Cardiac muscle cell (in vitro differentiated cells and primary cell): ENCODE results near the gene HHIPL2. TPM values are rescaled to one million over a fixed set of nuclear protein-coding genes. Genes with fewer than 3 reads are reported as not detected.

Experiments used
- DNase-seq, 2 donors: peaks; one replicate each; pipeline versions ENCODE4 v3.0.0 to v3.0.0-alpha.2; 2010 to 2017; ENCODE audit warnings: low read depth in 1 of 2, low spot score in 1 of 2
- H3K27ac ChIP-seq: fragments of 200-600 bp; sonication (generic); 2 replicates; pipeline ENCODE4 v1.5.1; 2016
- H3K27me3 ChIP-seq: fragments of 200-600 bp; sonication (generic); 2 replicates; pipeline ENCODE4 v1.6.0; 2016; ENCODE audit warnings: control low read depth
- H3K36me3 ChIP-seq: fragments of 200-600 bp; sonication (generic); 2 replicates; pipeline ENCODE4 v1.5.1; 2016; ENCODE audit warnings: control low read depth
- H3K4me1 ChIP-seq: fragments of 200-600 bp; sonication (generic); 2 replicates; pipeline ENCODE4 v1.8.1; 2017; ENCODE audit warnings: low read depth, mild to moderate bottlenecking, mixed run types
- H3K4me3 ChIP-seq: fragments of 200-600 bp; sonication (generic); 2 replicates; pipeline ENCODE4 v1.5.1; 2016; ENCODE audit warnings: mild to moderate bottlenecking
- H3K9me3 ChIP-seq: fragments of 200-600 bp; sonication (generic); 2 replicates; pipeline ENCODE4 v1.5.1; 2017; ENCODE audit warnings: low read depth, mild to moderate bottlenecking, control low read depth
- polyA plus RNA-seq: library from polyadenylated mRNA; unstranded; fragments of >200 nt; fragmentation: Nextera tagmentation; extraction: Ambion mirVana; gene quantifications from 2 replicates; pipeline ENCODE4 v1.2.1, GENCODE V29; 2016
- total RNA-seq: library from RNA; depleted of rRNA; stranded (reverse); fragments of >200 nt; gene quantifications from 2 replicates; pipeline ENCODE4 v1.2.3, GENCODE V29; 2016
- TF ChIP-seq, protein P1 (sequence below): IDR thresholded peaks from 2 replicates; pipeline ENCODE4 v1.5.1; 2012; ENCODE audit warnings: low read depth, mild to moderate bottlenecking, low read length

HHIPL2 gene
- total and polyA plus RNA-seq, 2 experiments from 2014 or later: 0.38 TPM; not detected in 1

DNA sequence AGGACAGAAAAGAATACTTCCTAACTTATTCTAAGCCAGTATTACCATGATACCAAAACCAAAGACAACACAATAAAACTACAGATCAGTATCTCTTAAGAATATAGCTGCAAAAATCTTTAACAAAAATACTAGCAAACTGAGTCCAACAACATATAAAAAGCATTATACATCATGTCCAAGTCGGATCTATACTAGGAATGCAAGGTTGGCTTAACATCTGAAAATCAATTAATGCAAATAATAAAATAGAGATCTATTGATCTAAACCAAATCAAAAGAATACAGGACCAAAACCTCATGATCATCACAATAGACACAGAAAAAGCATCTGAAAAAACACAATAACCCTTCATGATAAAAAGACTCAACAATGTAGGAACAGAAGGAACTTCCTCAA lies 22.9 kb upstream of the HHIPL2 start:
- Histone ChIP-seq H3K27ac (no peak overlapping the region), H3K9me3 (no peaks in the 10 kb centered on the region), H3K36me3 (peaks cover 5% of the 10 kb centered on the region), H3K27me3 (no peaks in the 10 kb centered on the region), H3K4me1 (no peaks in the 10 kb centered on the region), H3K4me3 (no peak overlapping the region)
- TF ChIP-seq, protein P1, sequence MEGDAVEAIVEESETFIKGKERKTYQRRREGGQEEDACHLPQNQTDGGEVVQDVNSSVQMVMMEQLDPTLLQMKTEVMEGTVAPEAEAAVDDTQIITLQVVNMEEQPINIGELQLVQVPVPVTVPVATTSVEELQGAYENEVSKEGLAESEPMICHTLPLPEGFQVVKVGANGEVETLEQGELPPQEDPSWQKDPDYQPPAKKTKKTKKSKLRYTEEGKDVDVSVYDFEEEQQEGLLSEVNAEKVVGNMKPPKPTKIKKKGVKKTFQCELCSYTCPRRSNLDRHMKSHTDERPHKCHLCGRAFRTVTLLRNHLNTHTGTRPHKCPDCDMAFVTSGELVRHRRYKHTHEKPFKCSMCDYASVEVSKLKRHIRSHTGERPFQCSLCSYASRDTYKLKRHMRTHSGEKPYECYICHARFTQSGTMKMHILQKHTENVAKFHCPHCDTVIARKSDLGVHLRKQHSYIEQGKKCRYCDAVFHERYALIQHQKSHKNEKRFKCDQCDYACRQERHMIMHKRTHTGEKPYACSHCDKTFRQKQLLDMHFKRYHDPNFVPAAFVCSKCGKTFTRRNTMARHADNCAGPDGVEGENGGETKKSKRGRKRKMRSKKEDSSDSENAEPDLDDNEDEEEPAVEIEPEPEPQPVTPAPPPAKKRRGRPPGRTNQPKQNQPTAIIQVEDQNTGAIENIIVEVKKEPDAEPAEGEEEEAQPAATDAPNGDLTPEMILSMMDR: no peak
- no peak for DNase-seq

DNA sequence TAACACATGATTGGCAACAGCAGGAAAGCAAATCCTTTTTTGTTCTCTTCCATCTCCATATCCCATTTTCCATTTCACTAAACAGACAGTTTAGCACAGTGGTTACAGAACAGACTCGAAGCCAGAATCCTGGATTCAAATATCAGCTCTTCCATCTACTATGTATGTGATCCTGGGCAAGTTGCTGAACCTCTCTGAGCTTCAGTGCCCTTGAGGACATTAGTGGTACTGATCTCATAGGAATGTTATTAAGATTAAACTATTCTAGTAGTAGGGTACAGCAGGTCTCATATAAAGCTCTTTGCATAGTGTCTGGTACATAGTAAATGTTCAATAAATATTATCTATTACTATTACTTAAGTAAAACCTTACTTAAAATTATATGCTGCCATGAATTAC lies 13.8 kb upstream of the HHIPL2 start:
- Histone ChIP-seq H3K4me1 (no peaks in the 10 kb centered on the region), H3K9me3 (no peaks in the 10 kb centered on the region), H3K4me3 (no peak overlapping the region), H3K27ac (no peak overlapping the region), H3K27me3 (no peaks in the 10 kb centered on the region), H3K36me3 (peaks cover 41% of the 10 kb centered on the region)
- TF ChIP-seq, protein P1: no peak
- no peak for DNase-seq

DNA sequence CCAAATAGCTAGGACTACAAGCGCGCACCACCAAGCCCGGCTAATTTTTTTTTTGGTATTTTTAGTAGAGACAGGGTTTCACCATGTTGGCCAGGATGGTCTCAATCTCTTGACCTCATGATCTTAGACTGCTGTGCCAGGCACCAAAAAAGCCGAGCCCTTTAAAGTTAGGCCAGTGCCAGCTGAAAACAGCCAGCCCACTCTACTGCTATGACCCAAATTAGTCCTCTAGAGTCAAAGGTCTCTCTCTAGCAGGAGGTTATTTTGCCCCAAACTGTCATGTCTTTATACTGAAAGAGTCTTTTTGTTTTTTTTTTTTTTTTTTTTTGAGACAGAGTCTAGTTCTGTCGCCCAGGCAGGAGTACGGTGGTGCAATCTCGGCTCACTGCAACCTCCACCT lies 9.7 kb upstream of the HHIPL2 start:
- H3K27me3 ChIP-seq: no peaks in the 10 kb centered on the region
- TF ChIP-seq, protein P1: no peak
- no peak overlapping the region for H3K27ac ChIP-seq
- H3K4me3 ChIP-seq: no peak overlapping the region
- peaks cover 32% of the 10 kb centered on the region for H3K36me3 ChIP-seq
- no peak for DNase-seq
- no peaks in the 10 kb centered on the region for H3K4me1 ChIP-seq
- H3K9me3 ChIP-seq: no peaks in the 10 kb centered on the region

DNA sequence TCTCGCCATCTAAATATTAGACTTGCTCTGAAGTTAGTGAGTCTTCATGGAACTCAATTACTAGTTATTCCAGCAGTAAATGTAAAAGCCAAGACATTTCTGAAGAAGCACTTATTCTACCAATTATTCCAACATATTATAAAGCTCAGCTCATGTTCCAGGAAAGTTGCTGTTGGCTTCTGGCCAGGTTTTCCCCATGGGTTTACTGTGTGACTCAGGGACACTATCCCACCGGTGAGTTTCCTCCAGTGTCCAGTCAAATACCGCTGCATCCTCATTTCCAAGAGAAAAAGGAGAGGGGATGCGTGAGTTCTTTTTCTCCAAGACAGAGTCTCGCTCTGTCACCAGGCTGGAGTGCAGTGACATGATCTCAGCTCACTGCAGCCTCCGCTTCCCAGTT lies 9.2 kb upstream of the HHIPL2 start:
- H3K9me3 ChIP-seq: no peaks in the 10 kb centered on the region

DNA sequence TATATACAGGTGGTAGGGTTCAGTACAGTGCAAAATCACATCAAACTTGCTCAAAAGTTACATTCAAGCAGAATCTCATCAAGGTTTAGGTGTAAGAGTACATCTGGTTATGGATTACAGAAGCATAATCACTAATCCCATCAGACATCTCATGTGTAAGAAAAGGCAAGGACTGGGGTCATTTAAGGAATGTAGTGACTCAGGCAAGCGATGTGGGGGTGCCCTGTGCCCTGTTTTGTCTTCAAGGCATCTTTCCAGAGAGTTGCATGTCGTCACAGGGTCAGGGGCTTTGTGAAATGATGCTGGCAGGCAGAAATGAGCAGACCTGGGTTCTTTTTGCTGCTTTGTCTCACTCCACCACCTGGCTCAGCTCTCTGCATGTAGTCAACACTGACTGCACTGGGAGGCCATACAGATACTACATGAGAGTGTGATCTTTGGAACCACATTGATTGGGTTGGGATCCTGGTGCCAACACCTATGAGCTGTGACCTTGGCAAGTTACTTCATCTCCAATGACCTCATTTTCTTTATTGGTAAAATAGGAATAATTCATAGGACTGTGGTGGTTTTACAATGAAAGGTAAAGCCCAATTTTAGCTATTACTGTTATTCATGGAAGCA lies 8.2 kb upstream of the HHIPL2 start:
- no peaks in the 10 kb centered on the region for H3K4me1 ChIP-seq
- no peak for DNase-seq
- no peaks in the 10 kb centered on the region for H3K27me3 ChIP-seq
- TF ChIP-seq, protein P1: no peak
- no peaks in the 10 kb centered on the region for H3K9me3 ChIP-seq
- peaks cover 24% of the 10 kb centered on the region for H3K36me3 ChIP-seq
- no peak overlapping the region for H3K27ac ChIP-seq
- H3K4me3 ChIP-seq: no peak overlapping the region

More for the DNA sequence above, 9.2 kb upstream of the HHIPL2 start:
- no peak for DNase-seq
- no peaks in the 10 kb centered on the region for H3K4me1 ChIP-seq
- H3K4me3 ChIP-seq: no peak overlapping the region
- TF ChIP-seq, protein P1: no peak
- H3K27ac ChIP-seq: no peak overlapping the region
- no peaks in the 10 kb centered on the region for H3K27me3 ChIP-seq
- H3K36me3 ChIP-seq: peaks cover 31% of the 10 kb centered on the region
